Adrenal gland (tissue), 12 donors: ENCODE results near the gene CDH16. TPM values are rescaled to one million over a fixed set of nuclear protein-coding genes. Genes with fewer than 3 reads are reported as not detected.

ENCODE experiments used
- DNase-seq, 7 donors: peaks; one replicate each; pipeline ENCODE4 v3.0.0-alpha.2; 2019 to 2020
- H3K27ac ChIP-seq, 5 donors: fragments of 200-600 bp; sonication (generic) in 4 of 5; 1 replicate in 3 of 5; 2 replicates in 2 of 5; pipeline versions ENCODE4 v1.5.1 to v1.8.0; 2016 to 2020; ENCODE audit warnings: mild to moderate bottlenecking in 1 of 5
- H3K27me3 ChIP-seq: fragments of 200-600 bp; 2 replicates; pipeline ENCODE4 v1.8.0; 2021
- H3K36me3 ChIP-seq, 2 donors: fragments of 200-600 bp; replicated peaks in 1 of 2; 1 replicate in 1 of 2; 2 replicates in 1 of 2; pipeline versions ENCODE4 v1.5.1 to v1.8.0; 2018 to 2022
- H3K4me1 ChIP-seq, 2 donors: fragments of 200-600 bp; replicated peaks in 1 of 2; 1 replicate in 1 of 2; 2 replicates in 1 of 2; pipeline versions ENCODE4 v1.5.1 to v1.8.0; 2018 to 2021
- H3K4me3 ChIP-seq, 4 donors: fragments of 200-600 bp; sonication (generic) in 3 of 4; one replicate each; pipeline ENCODE4 v1.5.1; 2016 to 2018
- H3K9me3 ChIP-seq, 3 donors: fragments of 200-600 bp; sonication (generic) in 1 of 3; replicated peaks in 1 of 3; 1 replicate in 2 of 3; 2 replicates in 1 of 3; pipeline versions ENCODE4 v1.5.1 to v1.8.0; 2016 to 2021
- CTCF ChIP-seq, 6 experiments: fragments of 450-650 bp in 4 of 6; fragments of 200-600 bp in 2 of 6; sonication (generic) in 1 of 6; IDR thresholded peaks; 1 replicate in 5 of 6; 2 replicates in 1 of 6; pipeline versions ENCODE4 v1.5.1 to v1.8.0; 2016 to 2021; ENCODE audit warnings: antibody characterized with exemption in 6 of 6, mild to moderate bottlenecking in 2 of 6, moderate library complexity in 1 of 6
- POLR2A ChIP-seq, 2 donors: fragments of 450-650 bp; IDR thresholded peaks; one replicate each; pipeline ENCODE4 v1.6.1; 2017; ENCODE audit warnings: antibody characterized with exemption in 2 of 2, mild to moderate bottlenecking in 2 of 2, moderate library complexity in 1 of 2
- WGBS, 4 donors: extraction: QIAGEN DNeasy Blood & Tissue Kit in 2 of 4; methylation state at CpG; one replicate each; pipeline versions ENCODE4 v1.1.5 to v1.1.7; 2013 to 2017; 5-methylcytosine and 5-hydroxymethylcytosine counted together
- intact Hi-C, 2 donors: fragments of 100-400 bp; cut with DNase I; formaldehyde crosslinking; loops; one replicate each; pipeline versions ENCODE4 v1.14.1 to v1.15.0; 2022 to 2023
- polyA plus RNA-seq, 3 donors: library from polyadenylated mRNA; stranded (reverse); fragments of 200-250 nt in 2 of 3; fragments of 350-450 nt in 1 of 3; fragmentation: Illumina TruSeq in 1 of 3; extraction: RNeasy Lipid Tissue Mini Kit (QIAGEN cat#74804) in 1 of 3; gene quantifications; one replicate each; pipeline ENCODE4 v1.2.3, GENCODE V29; 2013 to 2014
- total RNA-seq, 9 donors: library from RNA; depleted of rRNA in 4 of 9; stranded (reverse); fragments of >200 nt in 4 of 9; fragments of 120-200 nt in 1 of 9; fragmentation: NEBNext Ultra II Directional in 1 of 9; extraction: Animal tissue kit (Norgen Biotek cat#: 25700) in 1 of 9; gene quantifications; one replicate each; pipeline versions ENCODE4 v1.1.0 to v1.2.4, GENCODE V29; 2013 to 2023
- donor health status: healthy with polysubstance abuse.
- donor health status: Bipolar disorder and iron deficiency.
- donor health status: DM: yes; HTN: yes; CAD: no.
- donor health status: DM: no; HTN: no; CAD: no.
- donor health status: DM: no; HTN: no; CAD: no.
- donor health status: DM: yes; HTN: yes; CAD: no.

The CDH16 gene
- total and polyA plus RNA-seq, 12 donors, result 0.69 TPM; not detected in 11

DNA sequence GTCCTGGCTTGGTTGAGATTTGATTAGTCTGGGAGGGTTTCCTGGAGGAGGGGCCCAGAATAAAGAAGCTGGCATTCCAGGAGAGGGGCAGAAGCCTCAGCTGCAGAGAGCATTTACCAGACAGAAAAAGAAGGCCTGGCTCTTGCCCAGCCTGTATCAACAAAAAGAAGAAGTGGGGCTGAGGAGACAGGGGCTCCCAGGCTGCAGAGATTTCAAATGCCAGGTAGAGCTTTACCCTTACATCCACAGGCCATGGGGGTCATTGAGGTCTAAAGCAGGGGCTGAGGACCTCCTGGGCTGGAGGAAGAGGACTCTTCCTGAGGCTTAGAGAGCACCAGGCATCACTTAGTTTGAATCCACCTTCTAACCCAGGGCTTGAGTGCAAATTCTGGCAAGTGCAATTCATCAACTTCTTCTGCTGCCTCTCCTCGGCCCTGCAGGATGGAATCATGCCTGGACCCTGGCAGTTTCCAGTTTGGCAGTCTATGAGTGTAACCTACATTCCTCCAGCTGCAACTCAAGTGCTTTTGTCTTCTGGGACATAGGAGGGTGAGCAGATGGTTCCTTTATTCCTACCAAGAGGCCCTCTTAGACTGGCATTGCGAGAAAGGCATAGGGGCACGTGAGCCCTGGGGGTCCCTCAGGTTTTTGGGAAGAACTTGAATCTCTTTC lies 59.2 kb downstream of the CDH16 start:
- Histone ChIP-seq H3K4me1 (peaks cover 0 to 5% of the 10 kb centered on the region in 2 donors), H3K9me3 (no peaks in the 10 kb centered on the region), H3K27me3 (no peaks in the 10 kb centered on the region), H3K4me3 (no peak overlapping the region), H3K36me3 (no peaks in the 10 kb centered on the region), H3K27ac (no peak overlapping the region)
- no peak for DNase-seq
- intact Hi-C loops, result loop anchor here (10.0 kb wide), 3 partner anchors 125 to 455 kb away; partner anchors contain the start of gene CMTM3 (in 1 of the 2)
- 64 to 76% (median 74%) methylated on average over 2 to 3 of the region's 3 CpGs for WGBS, 4 donors
- TF ChIP-seq POLR2A (IDR thresholded peaks at IDR 0.05) (no peak), CTCF (IDR thresholded peaks at IDR 0.05) (no peak)

DNA sequence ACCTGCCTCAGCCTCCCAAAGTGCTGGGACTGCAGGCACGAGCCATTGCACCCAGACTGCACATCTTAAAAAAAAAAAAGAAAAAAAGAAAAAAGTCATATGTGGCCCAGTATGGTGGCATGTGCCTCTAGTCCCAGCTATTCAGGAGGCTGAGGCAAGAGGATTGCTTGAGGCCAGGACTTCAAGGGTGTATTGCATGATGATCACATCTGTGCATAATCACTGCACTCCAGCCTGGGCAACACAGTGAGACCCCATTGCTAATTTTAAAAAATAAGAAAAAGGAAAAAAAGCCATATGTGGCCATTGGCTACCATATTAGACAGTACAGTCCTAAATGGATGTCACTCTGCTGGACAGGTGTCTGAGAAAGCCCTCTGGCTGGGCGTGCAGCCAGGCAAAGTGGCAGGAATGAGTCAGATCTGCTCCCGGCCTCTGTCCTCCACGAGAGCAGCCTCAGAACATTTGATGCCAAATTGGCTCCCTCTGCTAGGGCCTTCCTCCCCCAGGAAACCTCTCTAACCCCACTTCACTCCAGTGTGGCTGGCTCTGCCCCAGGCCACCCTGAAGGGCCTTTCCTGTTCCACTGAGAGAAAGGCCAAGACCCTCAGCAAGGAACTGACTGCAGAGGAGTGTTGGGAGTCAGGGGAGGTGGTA lies 59.8 kb downstream of the CDH16 start:
- H3K36me3 ChIP-seq, result no peaks in the 10 kb centered on the region
- H3K27ac ChIP-seq, result no peak overlapping the region
- WGBS, 4 donors, result 33 to 46% (median 40%) methylated on average over 4 of the region's 4 CpGs
- peak; percentile 88 to 94 (median 93) for DNase-seq
- TF ChIP-seq POLR2A (IDR thresholded peaks at IDR 0.05) (no peak), CTCF (IDR thresholded peaks at IDR 0.05) (no peak)
- intact Hi-C loops, result no loop called here
- H3K27me3 ChIP-seq, result no peaks in the 10 kb centered on the region
- H3K9me3 ChIP-seq, result no peaks in the 10 kb centered on the region
- peaks cover 0 to 5% of the 10 kb centered on the region in 2 donors for H3K4me1 ChIP-seq
- no peak overlapping the region for H3K4me3 ChIP-seq

Other genes starting within 250 kb of the CDH16 start
- gene CMTM4, start 222.1 kb downstream of the CDH16 start, total RNA-seq, result 10 to 100 TPM; 14.3 to 35.3 (median 20.9) TPM
- 10 to 100 TPM in 1 of 3 donors, 1 to 10 TPM in 2; 9.2 to 10.6 (median 9.5) TPM for gene CMTM4, start 222.1 kb downstream of the CDH16 start, polyA plus RNA-seq
- gene DYNC1LI2, start 167.3 kb downstream of the CDH16 start, total RNA-seq, result 100 to 1,000 TPM in 4 of 9 donors, 10 to 100 TPM in 5; 61.1 to 234 (median 98.2) TPM
- 10 to 100 TPM; 39.3 to 92.6 (median 74.3) TPM for gene DYNC1LI2, start 167.3 kb downstream of the CDH16 start, polyA plus RNA-seq
- gene TERB1, start 117.3 kb downstream of the CDH16 start, total RNA-seq, result under 1 TPM in 1 of 9 donors, not detected in 8; 0.06 TPM
- gene TERB1, start 117.3 kb downstream of the CDH16 start, polyA plus RNA-seq, result not detected
- 10 to 100 TPM; 30.9 to 94.7 (median 51.2) TPM for gene NAE1, start 87.9 kb downstream of the CDH16 start, total RNA-seq
- gene NAE1, start 87.9 kb downstream of the CDH16 start, polyA plus RNA-seq, result 10 to 100 TPM; 43.7 to 62.8 (median 49.6) TPM
- not detected for gene CA7, start 74.5 kb downstream of the CDH16 start, total RNA-seq
- gene CA7, start 74.5 kb downstream of the CDH16 start, polyA plus RNA-seq, result not detected
- 10 to 100 TPM in 8 of 9 donors, 1 to 10 TPM in 1; 3.6 to 27.8 (median 14.0) TPM for gene PDP2, start 38.4 kb downstream of the CDH16 start, total RNA-seq
- gene PDP2, start 38.4 kb downstream of the CDH16 start, polyA plus RNA-seq, result 10 to 100 TPM in 1 of 3 donors, 1 to 10 TPM in 2; 1.3 to 12.1 (median 2.7) TPM
- gene RRAD, start 6.7 kb upstream of the CDH16 start, total RNA-seq, result 10 to 100 TPM in 5 of 9 donors, 1 to 10 TPM in 3, under 1 TPM in 1; 0.22 to 46.1 (median 10.5) TPM
- gene RRAD, start 6.7 kb upstream of the CDH16 start, polyA plus RNA-seq, result 10 to 100 TPM in 2 of 3 donors, under 1 TPM in 1; 0.66 to 52.5 (median 15.6) TPM
- 100 to 1,000 TPM in 3 of 9 donors, 10 to 100 TPM in 6; 80.7 to 177 (median 94.7) TPM for gene CIAO2B, start 15.5 kb upstream of the CDH16 start, total RNA-seq
- gene CIAO2B, start 15.5 kb upstream of the CDH16 start, polyA plus RNA-seq, result 100 to 1,000 TPM; 137 to 258 (median 141) TPM
- gene CES2, start 16.6 kb upstream of the CDH16 start, total RNA-seq, result 100 to 1,000 TPM in 1 of 9 donors, 10 to 100 TPM in 8; 25.6 to 133 (median 87.5) TPM
- 100 to 1,000 TPM in 1 of 3 donors, 10 to 100 TPM in 2; 28.8 to 119 (median 57.8) TPM for gene CES2, start 16.6 kb upstream of the CDH16 start, polyA plus RNA-seq
- gene CES3, start 42.4 kb upstream of the CDH16 start, total RNA-seq, result 1 to 10 TPM in 5 of 9 donors, under 1 TPM in 3, not detected in 1; 0.23 to 1.7 (median 1.2) TPM
- gene CES3, start 42.4 kb upstream of the CDH16 start, polyA plus RNA-seq, result under 1 TPM; 0.22 to 0.67 (median 0.48) TPM
- gene CES4A, start 69.7 kb upstream of the CDH16 start, total RNA-seq, result 10 to 100 TPM in 7 of 9 donors, 1 to 10 TPM in 2; 4.4 to 31.0 (median 15.6) TPM
- gene CES4A, start 69.7 kb upstream of the CDH16 start, polyA plus RNA-seq, result 100 to 1,000 TPM in 1 of 3 donors, 10 to 100 TPM in 1, 1 to 10 TPM in 1; 7.0 to 127 (median 80.3) TPM
- gene CBFB, start 110.3 kb upstream of the CDH16 start, total RNA-seq, result 10 to 100 TPM; 19.3 to 41.2 (median 31.5) TPM
- gene CBFB, start 110.3 kb upstream of the CDH16 start, polyA plus RNA-seq, result 10 to 100 TPM; 13.0 to 20.9 (median 13.5) TPM
- gene PHAF1, start 191.1 kb upstream of the CDH16 start, total RNA-seq, result 10 to 100 TPM; 12.6 to 27.4 (median 14.5) TPM
- 10 to 100 TPM in 2 of 3 donors, 1 to 10 TPM in 1; 9.0 to 13.7 (median 10.4) TPM for gene PHAF1, start 191.1 kb upstream of the CDH16 start, polyA plus RNA-seq
- 10 to 100 TPM in 8 of 9 donors, 1 to 10 TPM in 1; 2.9 to 52.1 (median 28.6) TPM for gene B3GNT9, start 232.1 kb upstream of the CDH16 start, total RNA-seq
- gene B3GNT9, start 232.1 kb upstream of the CDH16 start, polyA plus RNA-seq, result 10 to 100 TPM in 2 of 3 donors, 1 to 10 TPM in 1; 6.4 to 15.0 (median 11.9) TPM
- gene TRADD, start 241.0 kb upstream of the CDH16 start, total RNA-seq, result 10 to 100 TPM; 14.4 to 62.7 (median 33.8) TPM
- 10 to 100 TPM in 2 of 3 donors, 1 to 10 TPM in 1; 4.1 to 30.5 (median 19.6) TPM for gene TRADD, start 241.0 kb upstream of the CDH16 start, polyA plus RNA-seq
- gene FBXL8, start 241.1 kb upstream of the CDH16 start, total RNA-seq, result 10 to 100 TPM in 7 of 9 donors, 1 to 10 TPM in 2; 3.6 to 58.3 (median 37.1) TPM
- gene FBXL8, start 241.1 kb upstream of the CDH16 start, polyA plus RNA-seq, result 10 to 100 TPM in 2 of 3 donors, 1 to 10 TPM in 1; 1.4 to 63.0 (median 27.3) TPM
- gene HSF4, start 245.9 kb upstream of the CDH16 start, total RNA-seq, result 100 to 1,000 TPM in 2 of 9 donors, 10 to 100 TPM in 6, 1 to 10 TPM in 1; 7.2 to 163 (median 39.8) TPM
- gene HSF4, start 245.9 kb upstream of the CDH16 start, polyA plus RNA-seq, result 100 to 1,000 TPM in 2 of 3 donors, 1 to 10 TPM in 1; 5.9 to 700 (median 234) TPM